Stimulated activated memory B cell treated with anti-CD40 and anti-IgM and Interleukin-4, amounts not matched to agents 10 μg/mL and 1 μg/mL and 100 μg/mL, for 72 hours (primary cell): ENCODE results near the gene UNC13C.

Experiments
- ATAC-seq: fragments of 150-1000 bp; cut with Tn5 transposase; 2 replicates; pipeline ENCODE4 v1.10.0; 2021
- H3K27ac Mint-ChIP-seq: one replicate; pipeline ENCODE4 v1.8.0; 2022; ENCODE audit warnings: mild to moderate bottlenecking, mixed read lengths
- H3K27me3 Mint-ChIP-seq: one replicate; pipeline ENCODE4 v1.8.0; 2022; ENCODE audit warnings: mixed read lengths
- H3K36me3 Mint-ChIP-seq: one replicate; pipeline ENCODE4 v1.8.0; 2022; ENCODE audit warnings: mixed read lengths
- H3K4me1 Mint-ChIP-seq: one replicate; pipeline ENCODE4 v1.8.0; 2022; ENCODE audit warnings: mixed read lengths
- H3K4me3 Mint-ChIP-seq: one replicate; pipeline ENCODE4 v1.8.0; 2022; ENCODE audit warnings: mild to moderate bottlenecking, moderate library complexity, mixed read lengths
- H3K9me3 Mint-ChIP-seq: one replicate; pipeline ENCODE4 v1.8.0; 2022; ENCODE audit warnings: mixed read lengths

Gene UNC13C

GRCh38 chr15:53985562-53985961 lies 7.3 kb downstream of the UNC13C start:
- Mint-ChIP-seq H3K36me3 (no peaks in the 10 kb centered on the region), H3K27ac (no peak overlapping the region), H3K4me3 (no peak overlapping the region), H3K9me3 (peaks cover 3% of the 10 kb centered on the region), H3K27me3 (no peaks in the 10 kb centered on the region), H3K4me1 (no peaks in the 10 kb centered on the region)
- no peak for ATAC-seq

GRCh38 chr15:53987480-53987879 lies 9.2 kb downstream of the UNC13C start:
- no peaks in the 10 kb centered on the region for H3K27me3 Mint-ChIP-seq
- H3K4me3 Mint-ChIP-seq = no peak overlapping the region
- no peak for ATAC-seq
- H3K27ac Mint-ChIP-seq = no peak overlapping the region
- no peaks in the 10 kb centered on the region for H3K36me3 Mint-ChIP-seq
- H3K9me3 Mint-ChIP-seq = peaks cover 3% of the 10 kb centered on the region
- H3K4me1 Mint-ChIP-seq = no peaks in the 10 kb centered on the region

GRCh38 chr15:54007256-54007655 lies 29.0 kb downstream of the UNC13C start:
- H3K4me3 Mint-ChIP-seq = no peak overlapping the region
- no peak overlapping the region for H3K27ac Mint-ChIP-seq
- H3K27me3 Mint-ChIP-seq = no peaks in the 10 kb centered on the region
- no peak for ATAC-seq
- peaks cover 5% of the 10 kb centered on the region for H3K9me3 Mint-ChIP-seq
- no peaks in the 10 kb centered on the region for H3K4me1 Mint-ChIP-seq
- H3K36me3 Mint-ChIP-seq = no peaks in the 10 kb centered on the region

DNA sequence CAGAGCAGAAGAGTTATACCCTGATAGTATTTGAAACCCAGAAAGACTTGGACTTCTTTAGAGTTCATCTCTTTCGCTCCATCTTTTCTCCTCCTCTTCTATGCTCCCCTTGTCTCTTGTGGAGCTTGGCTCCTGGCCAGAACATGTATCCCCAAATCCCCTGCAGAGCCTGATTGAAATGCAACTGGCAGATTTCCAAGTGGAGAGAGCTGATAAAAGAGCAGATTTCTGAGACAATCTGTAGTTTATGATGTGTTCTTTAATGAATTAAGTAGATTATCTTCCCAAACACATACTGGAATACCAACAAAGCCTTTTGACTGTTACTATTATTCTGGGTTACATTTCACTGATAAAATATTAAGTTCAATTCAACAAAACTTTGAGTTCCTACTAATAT lies 33.4 kb downstream of the UNC13C start:
- peaks cover 9% of the 10 kb centered on the region for H3K9me3 Mint-ChIP-seq
- H3K4me3 Mint-ChIP-seq = no peak overlapping the region
- H3K4me1 Mint-ChIP-seq = no peaks in the 10 kb centered on the region
- no peaks in the 10 kb centered on the region for H3K36me3 Mint-ChIP-seq
- no peak for ATAC-seq
- no peak overlapping the region for H3K27ac Mint-ChIP-seq
- no peaks in the 10 kb centered on the region for H3K27me3 Mint-ChIP-seq

- peaks cover 6% of the 10 kb centered on the region for H3K9me3 Mint-ChIP-seq
- no peak overlapping the region for H3K4me3 Mint-ChIP-seq
- no peak for ATAC-seq
Observed at GRCh38 chr15:54014067-54014655, 35.9 kb downstream of the UNC13C start.

GRCh38 chr15:54017251-54017650 lies 39.0 kb downstream of the UNC13C start:
- H3K27ac Mint-ChIP-seq = no peak overlapping the region
- H3K36me3 Mint-ChIP-seq = no peaks in the 10 kb centered on the region
- H3K27me3 Mint-ChIP-seq = no peaks in the 10 kb centered on the region
- H3K4me1 Mint-ChIP-seq = no peaks in the 10 kb centered on the region
- peaks cover 10% of the 10 kb centered on the region for H3K9me3 Mint-ChIP-seq
- no peak overlapping the region for H3K4me3 Mint-ChIP-seq
- ATAC-seq = no peak

More at GRCh38 chr15:54014067-54014655, 35.9 kb downstream of the UNC13C start:
- Mint-ChIP-seq H3K36me3 (no peaks in the 10 kb centered on the region), H3K27ac (no peak overlapping the region), H3K4me1 (no peaks in the 10 kb centered on the region), H3K27me3 (no peaks in the 10 kb centered on the region)

- no peak for ATAC-seq
- H3K27ac Mint-ChIP-seq = no peak overlapping the region
- no peaks in the 10 kb centered on the region for H3K4me1 Mint-ChIP-seq
- H3K4me3 Mint-ChIP-seq = no peak overlapping the region
- H3K27me3 Mint-ChIP-seq = no peaks in the 10 kb centered on the region
- no peaks in the 10 kb centered on the region for H3K36me3 Mint-ChIP-seq
- peaks cover 13% of the 10 kb centered on the region for H3K9me3 Mint-ChIP-seq
Observed at GRCh38 chr15:54017959-54018358, 39.7 kb downstream of the UNC13C start.

DNA sequence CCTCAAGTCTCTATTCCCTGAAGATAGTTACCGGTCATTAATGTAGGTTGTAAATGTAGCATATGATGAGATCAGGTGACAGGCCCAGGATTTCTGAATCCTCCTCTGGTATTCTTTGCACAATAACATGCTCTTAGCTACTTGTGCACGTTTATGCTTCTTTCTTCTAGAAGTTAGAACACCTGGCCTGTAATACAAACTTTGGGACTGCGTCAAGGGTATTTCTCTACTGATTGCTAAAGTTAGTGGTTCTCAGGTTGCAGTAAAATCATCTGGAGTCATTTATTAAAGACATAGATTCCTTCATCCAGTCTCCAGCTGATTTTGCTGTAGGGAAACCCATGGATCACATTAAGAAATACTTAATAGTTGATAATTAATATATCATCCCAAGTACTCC lies 48.0 kb downstream of the UNC13C start:
- no peaks in the 10 kb centered on the region for H3K36me3 Mint-ChIP-seq
- no peak for ATAC-seq
- no peak overlapping the region for H3K27ac Mint-ChIP-seq
- H3K4me1 Mint-ChIP-seq = no peaks in the 10 kb centered on the region
- no peak overlapping the region for H3K4me3 Mint-ChIP-seq
- H3K9me3 Mint-ChIP-seq = peaks cover 4% of the 10 kb centered on the region
- no peaks in the 10 kb centered on the region for H3K27me3 Mint-ChIP-seq

GRCh38 chr15:54026891-54027290 lies 48.6 kb downstream of the UNC13C start:
- peaks cover 3% of the 10 kb centered on the region for H3K9me3 Mint-ChIP-seq
- no peak overlapping the region for H3K4me3 Mint-ChIP-seq
- H3K36me3 Mint-ChIP-seq = no peaks in the 10 kb centered on the region
- no peaks in the 10 kb centered on the region for H3K4me1 Mint-ChIP-seq
- no peak for ATAC-seq
- H3K27me3 Mint-ChIP-seq = no peaks in the 10 kb centered on the region
- no peak overlapping the region for H3K27ac Mint-ChIP-seq

DNA sequence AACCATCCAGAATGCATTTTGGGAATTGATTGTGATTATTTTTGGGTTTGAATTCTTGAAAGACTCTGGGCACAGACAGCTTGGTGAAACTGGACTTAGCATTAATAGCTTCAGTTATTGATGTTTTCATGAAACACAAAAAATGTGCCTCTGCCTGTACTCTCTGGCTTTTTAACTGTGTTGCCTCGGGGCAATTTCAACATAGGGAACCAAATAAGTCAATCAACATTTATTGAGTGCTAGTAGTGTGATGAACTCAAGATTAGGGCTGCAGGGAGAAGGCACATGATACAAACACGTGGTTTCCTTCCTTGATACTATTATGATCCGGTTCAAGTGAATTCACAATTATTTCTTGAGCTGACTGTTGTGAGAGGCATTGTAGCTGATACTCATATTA lies 50.8 kb downstream of the UNC13C start:
- Mint-ChIP-seq H3K9me3 (no peaks in the 10 kb centered on the region), H3K27me3 (no peaks in the 10 kb centered on the region), H3K4me1 (no peaks in the 10 kb centered on the region), H3K27ac (no peak overlapping the region), H3K4me3 (no peak overlapping the region), H3K36me3 (no peaks in the 10 kb centered on the region)
- ATAC-seq = no peak

DNA sequence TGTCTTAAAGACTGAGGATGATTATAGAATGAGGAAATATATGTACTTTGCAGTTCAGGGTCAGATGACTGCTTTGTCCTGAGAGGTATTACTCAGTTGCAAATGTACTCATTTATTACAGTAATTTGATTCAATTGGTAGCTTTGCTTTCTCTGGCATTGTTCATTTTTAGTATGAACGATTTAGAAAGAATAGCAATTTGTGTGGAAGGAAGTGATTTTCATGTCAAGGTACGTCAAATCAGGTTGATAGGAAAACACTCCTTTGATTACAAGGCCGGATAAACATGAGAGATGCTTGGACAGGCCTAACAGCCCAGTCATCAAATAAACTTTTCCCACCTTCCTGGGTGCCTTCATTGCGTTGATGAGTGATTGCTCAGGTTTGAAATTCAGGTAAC lies 53.8 kb downstream of the UNC13C start:
- Mint-ChIP-seq H3K9me3 (no peaks in the 10 kb centered on the region), H3K4me1 (no peaks in the 10 kb centered on the region), H3K27ac (no peak overlapping the region), H3K36me3 (no peaks in the 10 kb centered on the region), H3K27me3 (no peaks in the 10 kb centered on the region), H3K4me3 (no peak overlapping the region)
- no peak for ATAC-seq

DNA sequence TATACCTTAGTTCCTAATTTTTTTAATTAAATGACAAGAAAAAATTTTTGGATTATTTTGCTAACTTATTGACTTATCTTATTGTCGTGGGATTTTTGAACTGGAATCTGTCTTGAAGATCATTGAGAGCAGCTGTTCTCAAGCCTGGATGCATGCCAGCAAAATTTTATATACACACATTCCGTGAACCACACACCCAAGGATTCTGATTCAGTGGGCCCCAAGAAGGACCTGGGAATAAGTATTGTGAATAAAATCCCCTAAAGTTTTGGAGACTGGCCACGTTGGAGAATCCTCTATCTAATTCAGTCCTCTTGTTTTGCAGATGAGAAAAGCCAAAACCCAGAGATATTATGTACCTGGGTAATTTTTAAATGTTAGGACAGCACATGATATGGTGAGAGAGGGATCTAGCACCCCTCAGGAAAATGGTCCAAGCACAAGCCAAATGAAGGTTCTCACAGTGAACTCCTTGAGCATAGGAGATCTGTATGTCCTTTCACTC lies 55.2 kb downstream of the UNC13C start:
- Mint-ChIP-seq H3K4me1 (no peaks in the 10 kb centered on the region), H3K4me3 (no peak overlapping the region), H3K27ac (no peak overlapping the region), H3K9me3 (no peaks in the 10 kb centered on the region), H3K36me3 (no peaks in the 10 kb centered on the region), H3K27me3 (no peaks in the 10 kb centered on the region)
- no peak for ATAC-seq

DNA sequence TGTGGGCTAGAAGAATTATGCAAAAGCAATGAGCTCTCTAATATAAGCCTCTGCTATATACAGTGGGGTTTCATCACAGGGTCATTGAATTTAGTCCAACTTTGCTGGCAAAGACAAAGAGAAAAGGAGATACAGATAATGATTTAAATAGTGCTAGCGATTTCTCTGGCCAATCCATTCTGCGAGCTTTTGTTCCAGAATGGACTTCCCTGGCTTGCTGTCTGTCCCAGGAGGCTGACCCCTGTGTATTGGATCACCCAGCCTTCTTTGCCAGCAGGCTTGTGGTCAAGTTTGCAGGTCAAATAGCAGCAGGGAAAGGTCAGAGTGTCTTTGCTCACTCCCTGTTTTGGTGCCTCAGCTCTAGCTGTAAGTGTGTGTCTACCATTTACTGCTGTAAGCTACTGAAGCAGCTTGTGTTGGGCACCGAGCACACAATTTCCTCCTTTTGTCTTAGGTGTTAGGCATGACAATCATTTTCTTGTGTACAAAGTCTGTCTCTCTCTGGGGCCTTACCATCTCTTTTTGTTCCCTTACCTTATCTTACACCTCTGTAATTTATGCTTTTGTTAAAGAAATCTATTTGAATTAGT lies 55.7 kb downstream of the UNC13C start:
- no peaks in the 10 kb centered on the region for H3K36me3 Mint-ChIP-seq
- H3K4me1 Mint-ChIP-seq = no peaks in the 10 kb centered on the region
- H3K27ac Mint-ChIP-seq = no peak overlapping the region
- no peak overlapping the region for H3K4me3 Mint-ChIP-seq
- ATAC-seq = no peak
- H3K9me3 Mint-ChIP-seq = no peaks in the 10 kb centered on the region
- no peaks in the 10 kb centered on the region for H3K27me3 Mint-ChIP-seq

DNA sequence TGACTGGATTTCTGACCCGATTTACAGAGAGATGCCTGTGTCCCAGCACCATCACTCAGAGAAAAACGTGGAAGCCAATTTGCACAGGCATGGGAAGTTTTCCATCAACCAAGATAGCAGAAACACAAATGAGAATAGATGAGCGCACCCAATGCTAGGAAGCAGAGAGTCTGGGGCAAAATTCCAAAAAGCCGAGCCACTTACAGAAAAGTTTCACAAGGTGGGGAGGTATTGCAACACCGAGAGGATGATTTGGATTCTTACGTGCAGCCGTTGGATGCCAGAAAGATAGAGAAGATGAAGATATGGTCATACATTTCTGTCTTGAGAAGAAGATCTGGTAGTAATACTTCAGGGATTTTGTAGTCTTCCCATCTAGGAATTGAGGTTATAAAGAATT lies 57.4 kb downstream of the UNC13C start:
- no peak for ATAC-seq
- Mint-ChIP-seq H3K4me3 (no peak overlapping the region), H3K36me3 (no peaks in the 10 kb centered on the region), H3K4me1 (no peaks in the 10 kb centered on the region), H3K9me3 (no peaks in the 10 kb centered on the region), H3K27ac (no peak overlapping the region), H3K27me3 (no peaks in the 10 kb centered on the region)

GRCh38 chr15:54045397-54045796 lies 67.2 kb downstream of the UNC13C start:
- Mint-ChIP-seq H3K9me3 (peaks cover 3% of the 10 kb centered on the region), H3K4me1 (no peaks in the 10 kb centered on the region), H3K4me3 (no peak overlapping the region), H3K27ac (no peak overlapping the region), H3K27me3 (no peaks in the 10 kb centered on the region), H3K36me3 (no peaks in the 10 kb centered on the region)
- ATAC-seq = no peak

- H3K9me3 Mint-ChIP-seq = peaks cover 3% of the 10 kb centered on the region
- H3K4me1 Mint-ChIP-seq = no peaks in the 10 kb centered on the region
- no peak overlapping the region for H3K4me3 Mint-ChIP-seq
- H3K27me3 Mint-ChIP-seq = no peaks in the 10 kb centered on the region
- H3K36me3 Mint-ChIP-seq = no peaks in the 10 kb centered on the region
- no peak for ATAC-seq
- no peak overlapping the region for H3K27ac Mint-ChIP-seq
Observed at GRCh38 chr15:54046093-54046492, 67.9 kb downstream of the UNC13C start.
